ENCODE results near the gene SF3B1. TPM values are rescaled to one million over a fixed set of nuclear protein-coding genes. Genes with fewer than 3 reads are reported as not detected.
A peak's percentile ranks its signal among the peaks of the same experiment; 100 is the strongest.

The SF3B1 gene
- total and polyA plus RNA-seq, 7 donors = 89.2 to 162 (median 136) TPM

- DNase-seq (no peak), ATAC-seq (no peak)
- Histone ChIP-seq H3K27me3 (ENCODE audit: insufficient read depth in 3 of 3, low read length in 2 of 3) (no peaks in the 10 kb centered on the region), H3K36me3 (ENCODE audit: insufficient read depth in 1 of 2, low read depth in 1 of 2) (peaks cover 7 to 71% of the 10 kb centered on the region in 2 donors), H3K9me3 (no peaks in the 10 kb centered on the region), H3K4me3 (no peak overlapping the region), H3K27ac (no peak overlapping the region), H3K4me1 (no peaks in the 10 kb centered on the region)
- WGBS, 3 donors = 98 to 99% (median 98%) methylated on average over 3 of the region's 3 CpGs
- TF ChIP-seq CTCF (IDR thresholded peaks at IDR 0.05) = no peak
- intact Hi-C loops (cut with DNase I) = loop anchor here in 1 of 2 donors (5.0 kb wide), 1 partner anchor 70 kb away; no protein-coding TSS in a partner anchor
These were observed 43.0 kb upstream of the SF3B1 start for GRCh38 chr2:197477797-197478196.

GRCh38 chr2:197472166-197472565 is 37.3 kb upstream of the SF3B1 start:
- DNase-seq (no peak), ATAC-seq (no peak)
- no peaks in the 10 kb centered on the region for H3K9me3 ChIP-seq
- intact Hi-C loops (cut with DNase I) = loop anchor here in 1 of 2 donors (5.0 kb wide), 1 partner anchor 45 kb away; no protein-coding TSS in a partner anchor
- H3K27ac ChIP-seq = no peak overlapping the region
- peaks cover 0 to 97% of the 10 kb centered on the region in 2 donors for H3K36me3 ChIP-seq (ENCODE audit: insufficient read depth in 1 of 2, low read depth in 1 of 2)
- H3K4me3 ChIP-seq = no peak overlapping the region
- WGBS, 3 donors = 92 to 97% (median 96%) methylated on average over 5 of the region's 5 CpGs
- no peak for TF ChIP-seq CTCF (IDR thresholded peaks at IDR 0.05)
- no peaks in the 10 kb centered on the region for H3K27me3 ChIP-seq (ENCODE audit: insufficient read depth in 3 of 3, low read length in 2 of 3)
- H3K4me1 ChIP-seq = no peaks in the 10 kb centered on the region

- 70 to 76% (median 71%) methylated on average over 1 of the region's 1 CpG for whole genome bisulfite sequencing, 3 donors
- H3K9me3 ChIP-seq = no peaks in the 10 kb centered on the region
These were observed 29.3 kb upstream of the SF3B1 start for GRCh38 chr2:197464175-197464574.

GRCh38 chr2:197461057-197461456 is 26.2 kb upstream of the SF3B1 start:
- no peak for DNase-seq
- peak in 1 of 4 donors; percentile 37 for ATAC-seq
- no peaks in the 10 kb centered on the region for H3K27me3 ChIP-seq (ENCODE audit: insufficient read depth in 3 of 3, low read length in 2 of 3)
- H3K4me3 ChIP-seq = no peak overlapping the region
- H3K4me1 ChIP-seq = peaks cover 16% of the 10 kb centered on the region
- H3K27ac ChIP-seq = no peak overlapping the region
- intact Hi-C loops (cut with DNase I) = no loop called here
- no peak for TF ChIP-seq CTCF (IDR thresholded peaks at IDR 0.05)
- 76 to 84% (median 79%) methylated on average over 2 of the region's 2 CpGs for WGBS, 3 donors
- H3K36me3 ChIP-seq (ENCODE audit: insufficient read depth in 1 of 2, low read depth in 1 of 2) = peaks cover 3 to 53% of the 10 kb centered on the region in 2 donors
- H3K9me3 ChIP-seq = no peaks in the 10 kb centered on the region

More at GRCh38 chr2:197464175-197464574, 29.3 kb upstream of the SF3B1 start:
- H3K4me1 ChIP-seq = peaks cover 5% of the 10 kb centered on the region
- TF ChIP-seq CTCF (IDR thresholded peaks at IDR 0.05) = no peak
- no peak overlapping the region for H3K27ac ChIP-seq
- no peaks in the 10 kb centered on the region for H3K27me3 ChIP-seq (ENCODE audit: insufficient read depth in 3 of 3, low read length in 2 of 3)
- no peak for ATAC-seq
- no peak for DNase-seq
- no peak overlapping the region for H3K4me3 ChIP-seq
- peaks cover 3 to 83% of the 10 kb centered on the region in 2 donors for H3K36me3 ChIP-seq (ENCODE audit: insufficient read depth in 1 of 2, low read depth in 1 of 2)
- intact Hi-C loops (cut with DNase I) = no loop called here

GRCh38 chr2:197460649-197461048 is 25.8 kb upstream of the SF3B1 start:
- Histone ChIP-seq H3K27me3 (ENCODE audit: insufficient read depth in 3 of 3, low read length in 2 of 3) (no peaks in the 10 kb centered on the region), H3K4me1 (peaks cover 16% of the 10 kb centered on the region), H3K9me3 (no peaks in the 10 kb centered on the region), H3K36me3 (ENCODE audit: insufficient read depth in 1 of 2, low read depth in 1 of 2) (peaks cover 3 to 49% of the 10 kb centered on the region in 2 donors), H3K27ac (no peak overlapping the region), H3K4me3 (no peak overlapping the region)
- intact Hi-C loops (cut with DNase I) = no loop called here
- no peak for TF ChIP-seq CTCF (IDR thresholded peaks at IDR 0.05)
- WGBS, 3 donors = 88 to 92% (median 90%) methylated on average over 4 of the region's 4 CpGs
- DNase-seq (no peak), ATAC-seq (no peak)
